HepG2 (cell line): Measurements from ENCODE around the gene RBL1. TPM values are rescaled to one million over a fixed set of nuclear protein-coding genes. Genes with fewer than 3 reads are reported as not detected.

Experiments used
- ATF6 ChIP-seq: sonication (generic); formaldehyde crosslinking; conservative IDR thresholded peaks from 2 replicates; pipeline ENCODE4 v1.4.0; 2020; ENCODE audit warnings: missing genetic modification reagents
- ATM ChIP-seq: fragments of 450-650 bp; IDR thresholded peaks from 2 replicates; pipeline ENCODE4 v1.7.1; 2017; ENCODE audit warnings: mild to moderate bottlenecking, borderline replicate concordance
- EHMT2 ChIP-seq: fragments of 200-600 bp; sonication (generic); IDR thresholded peaks from 2 replicates; pipeline ENCODE4 v1.7.0; 2017; ENCODE audit warnings: antibody characterized with exemption, low read depth, low read length, borderline replicate concordance
- MIER3 ChIP-seq: IDR thresholded peaks from 2 replicates; pipeline ENCODE4 v1.6.1; 2016; ENCODE audit warnings: missing compliant biosample characterization, borderline replicate concordance
- NFKB2 ChIP-seq: sonication (generic); formaldehyde crosslinking; IDR thresholded peaks from 2 replicates; pipeline ENCODE4 v1.4.0; 2020; ENCODE audit warnings: missing genetic modification reagents, borderline replicate concordance
- SETDB1 ChIP-seq: sonication (generic); formaldehyde crosslinking; IDR thresholded peaks from 2 replicates; pipeline ENCODE4 v1.5.1; 2020; ENCODE audit warnings: missing genetic modification reagents, mild to moderate bottlenecking, borderline replicate concordance
- SNAPC4 ChIP-seq: sonication (generic); formaldehyde crosslinking; IDR thresholded peaks from 2 replicates; pipeline ENCODE4 v1.4.0; 2020; ENCODE audit warnings: mild to moderate bottlenecking, missing genetic modification reagents
- SP4 ChIP-seq: sonication (generic); formaldehyde crosslinking; IDR thresholded peaks from 2 replicates; pipeline ENCODE4 v1.8.1; 2023; ENCODE audit warnings: mild to moderate bottlenecking, missing genetic modification reagents
- YY1 ChIP-seq: IDR thresholded peaks from 2 replicates; pipeline ENCODE4 v1.6.1; 2011; ENCODE audit warnings: low read length, low read depth, moderate library complexity, mild to moderate bottlenecking; ENCODE audit not compliant: insufficient read depth, insufficient replicate concordance
- ZNF232 ChIP-seq: sonication (generic); formaldehyde crosslinking; IDR thresholded peaks from 2 replicates; pipeline ENCODE4 v1.4.0; 2020; ENCODE audit warnings: missing genetic modification reagents, borderline replicate concordance
- ZNF460 ChIP-seq: sonication (generic); formaldehyde crosslinking; IDR thresholded peaks from 2 replicates; pipeline ENCODE4 v1.5.1; 2020; ENCODE audit warnings: missing genetic modification reagents, mild to moderate bottlenecking, borderline replicate concordance
- polyA plus RNA-seq, 8 experiments: library from polyadenylated mRNA; depleted of rRNA in 3 of 8; stranded (reverse) in 7 of 8; unstranded in 1 of 8; fragments of >200 nt; fragmentation: Illumina TruSeq in 4 of 8; extraction: Trizol in 4 of 8; gene quantifications; 2 replicates each; pipeline versions ENCODE4 v1.2.1 to v1.2.3, GENCODE V29; 2011 to 2016; ENCODE audit warnings: low read depth in 4 of 8, missing spikeins in 1 of 8, mixed read lengths in 1 of 8; ENCODE audit not compliant: insufficient read depth in 1 of 8
- total RNA-seq, 5 experiments: library from RNA; depleted of rRNA; stranded (reverse); fragments of >200 nt; fragmentation: Illumina TruSeq; extraction: Trizol; gene quantifications; 2 replicates each; pipeline ENCODE4 v1.2.3, GENCODE V29; 2016; ENCODE audit warnings: low read depth in 1 of 5
- TF ChIP-seq, protein P1 (sequence below): sonication (generic); formaldehyde crosslinking; IDR thresholded peaks from 2 replicates; pipeline ENCODE4 v1.4.0; 2020; ENCODE audit warnings: missing genetic modification reagents
- TF ChIP-seq, protein P2 (sequence below): sonication (generic); formaldehyde crosslinking; IDR thresholded peaks from 2 replicates; pipeline ENCODE4 v1.5.1; 2020; ENCODE audit warnings: mild to moderate bottlenecking, missing genetic modification reagents, moderate library complexity

RBL1 gene
- total and polyA plus RNA-seq, 2 of the 13 experiments (the other 11 are each of a cell fraction or from before 2014, with no cell fraction given) = 6.0 to 27.5 TPM

GRCh38 chr20:36951979-36952738 lies 143.6 kb downstream of the RBL1 start (continued):
- TF ChIP-seq SNAPC4 (CRISPR knock-in tag) (no peak; the same call in 1 of the 2 replicates), SP4 (CRISPR knock-in tag) (no peak), SETDB1 (no peak), ATF6 (peak; percentile 55; the same call in 1 of the 2 replicates), MIER3 (CRISPR knock-in tag) (0 out of 2 replicates have a peak, but pooled peaks have one; percentile 7), ZNF232 (CRISPR knock-in tag) (0 out of 2 replicates have a peak, but pooled peaks have one; percentile 74), NFKB2 (CRISPR knock-in tag) (no peak; the same call in 1 of the 2 replicates), ZNF460 (CRISPR knock-in tag) (no peak), YY1 (peak; percentile 3), EHMT2 (peak; percentile 39; the same call in 1 of the 2 replicates), ATM (no peak)
- TF ChIP-seq, protein P1, sequence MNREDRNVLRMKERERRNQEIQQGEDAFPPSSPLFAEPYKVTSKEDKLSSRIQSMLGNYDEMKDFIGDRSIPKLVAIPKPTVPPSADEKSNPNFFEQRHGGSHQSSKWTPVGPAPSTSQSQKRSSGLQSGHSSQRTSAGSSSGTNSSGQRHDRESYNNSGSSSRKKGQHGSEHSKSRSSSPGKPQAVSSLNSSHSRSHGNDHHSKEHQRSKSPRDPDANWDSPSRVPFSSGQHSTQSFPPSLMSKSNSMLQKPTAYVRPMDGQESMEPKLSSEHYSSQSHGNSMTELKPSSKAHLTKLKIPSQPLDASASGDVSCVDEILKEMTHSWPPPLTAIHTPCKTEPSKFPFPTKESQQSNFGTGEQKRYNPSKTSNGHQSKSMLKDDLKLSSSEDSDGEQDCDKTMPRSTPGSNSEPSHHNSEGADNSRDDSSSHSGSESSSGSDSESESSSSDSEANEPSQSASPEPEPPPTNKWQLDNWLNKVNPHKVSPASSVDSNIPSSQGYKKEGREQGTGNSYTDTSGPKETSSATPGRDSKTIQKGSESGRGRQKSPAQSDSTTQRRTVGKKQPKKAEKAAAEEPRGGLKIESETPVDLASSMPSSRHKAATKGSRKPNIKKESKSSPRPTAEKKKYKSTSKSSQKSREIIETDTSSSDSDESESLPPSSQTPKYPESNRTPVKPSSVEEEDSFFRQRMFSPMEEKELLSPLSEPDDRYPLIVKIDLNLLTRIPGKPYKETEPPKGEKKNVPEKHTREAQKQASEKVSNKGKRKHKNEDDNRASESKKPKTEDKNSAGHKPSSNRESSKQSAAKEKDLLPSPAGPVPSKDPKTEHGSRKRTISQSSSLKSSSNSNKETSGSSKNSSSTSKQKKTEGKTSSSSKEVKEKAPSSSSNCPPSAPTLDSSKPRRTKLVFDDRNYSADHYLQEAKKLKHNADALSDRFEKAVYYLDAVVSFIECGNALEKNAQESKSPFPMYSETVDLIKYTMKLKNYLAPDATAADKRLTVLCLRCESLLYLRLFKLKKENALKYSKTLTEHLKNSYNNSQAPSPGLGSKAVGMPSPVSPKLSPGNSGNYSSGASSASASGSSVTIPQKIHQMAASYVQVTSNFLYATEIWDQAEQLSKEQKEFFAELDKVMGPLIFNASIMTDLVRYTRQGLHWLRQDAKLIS = peak; percentile 28; the same call in 1 of the 2 replicates
- TF ChIP-seq, protein P2, sequence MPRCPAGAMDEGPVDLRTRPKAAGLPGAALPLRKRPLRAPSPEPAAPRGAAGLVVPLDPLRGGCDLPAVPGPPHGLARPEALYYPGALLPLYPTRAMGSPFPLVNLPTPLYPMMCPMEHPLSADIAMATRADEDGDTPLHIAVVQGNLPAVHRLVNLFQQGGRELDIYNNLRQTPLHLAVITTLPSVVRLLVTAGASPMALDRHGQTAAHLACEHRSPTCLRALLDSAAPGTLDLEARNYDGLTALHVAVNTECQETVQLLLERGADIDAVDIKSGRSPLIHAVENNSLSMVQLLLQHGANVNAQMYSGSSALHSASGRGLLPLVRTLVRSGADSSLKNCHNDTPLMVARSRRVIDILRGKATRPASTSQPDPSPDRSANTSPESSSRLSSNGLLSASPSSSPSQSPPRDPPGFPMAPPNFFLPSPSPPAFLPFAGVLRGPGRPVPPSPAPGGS (CRISPR knock-in tag) = no peak
